Measurements from ENCODE around the gene MROH8.

GRCh38 chr20:37189416-37190016 is 10.2 kb upstream of the MROH8 start:
- TF ChIP-seq EP300 (IDR thresholded peaks at IDR 0.05; ENCODE audit: low read depth) (no peak), POLR2AphosphoS5 (IDR thresholded peaks at IDR 0.05) (no peak), CTCF (IDR thresholded peaks at IDR 0.05) (no peak), POLR2A (IDR thresholded peaks at IDR 0.05) (no peak)

All from transverse colon (tissue), 4 donors.